ENCODE data around the gene ATG9B. TPM values are rescaled to one million over a fixed set of nuclear protein-coding genes. Genes with fewer than 3 reads are reported as not detected.
A peak's percentile ranks its signal among the peaks of the same experiment; 100 is the strongest.

Gene ATG9B
- total RNA-seq, 2 donors from 2014 or later, result not detected

DNA sequence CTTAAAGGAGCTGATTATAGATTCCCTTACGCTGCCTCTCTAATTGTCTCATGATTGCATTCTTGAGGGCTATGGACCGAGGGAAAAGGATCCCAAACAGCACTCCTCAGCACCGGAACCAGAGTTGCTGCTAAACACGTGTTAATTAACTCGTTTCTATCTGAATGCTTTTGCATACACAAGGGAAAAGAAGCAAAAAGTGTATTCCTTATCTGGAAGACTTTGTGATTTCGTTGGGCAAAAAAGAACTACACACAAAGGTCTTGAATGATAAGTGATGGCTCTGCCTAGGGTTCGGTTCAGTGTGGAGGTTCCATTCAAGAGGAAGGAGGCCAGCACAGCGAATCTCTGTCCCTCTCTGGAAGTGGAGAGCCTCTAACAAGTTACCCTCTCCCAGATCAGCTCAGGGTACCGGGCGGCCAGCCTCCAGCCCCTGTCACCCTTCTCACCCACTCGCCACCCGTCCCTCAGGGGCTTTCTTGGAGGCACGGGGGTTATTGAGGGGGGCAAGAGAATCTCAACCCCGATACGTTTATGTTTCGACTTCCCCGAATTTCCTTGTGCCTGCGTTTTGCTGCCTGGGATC is 34.6 kb upstream of the ATG9B start:
- H3K4me1 ChIP-seq, result peaks cover 56% of the 10 kb centered on the region
- H3K36me3 ChIP-seq (replicated peaks in 1 of 2; ENCODE audit: insufficient read depth in 1 of 2, low read depth in 2 of 2), result no peaks in the 10 kb centered on the region
- DNase-seq (peak in 1 of 4 donors; percentile 23), ATAC-seq (no peak)
- H3K27me3 ChIP-seq, result no peaks in the 10 kb centered on the region
- intact Hi-C loops (cut with DNase I), result no loop called here
- H3K9me3 ChIP-seq, result no peaks in the 10 kb centered on the region
- TF ChIP-seq CTCF (IDR thresholded peaks at IDR 0.05), result no peak
- no peak for TF ChIP-seq POLR2A (IDR thresholded peaks at IDR 0.05)
- no peak overlapping the region for H3K4me3 ChIP-seq
- peak overlapping the region; percentile 92 to 98 (median 96) for H3K27ac ChIP-seq
- 5 to 6% methylated on average over 7 to 18 of the region's 18 CpGs for WGBS, 2 donors

- WGBS, 2 donors, result 1 to 4% methylated on average over 5 to 46 of the region's 46 CpGs
- Histone ChIP-seq H3K9me3 (no peaks in the 10 kb centered on the region), H3K4me1 (peaks cover 49% of the 10 kb centered on the region), H3K36me3 (replicated peaks in 1 of 2; ENCODE audit: insufficient read depth in 1 of 2, low read depth in 2 of 2) (no peaks in the 10 kb centered on the region), H3K27me3 (no peaks in the 10 kb centered on the region), H3K4me3 (peak overlapping the region in 1 of 2 donors; percentile 57), H3K27ac (peak overlapping the region; percentile 92 to 98 (median 96))
- DNase-seq (peak; percentile 99 to 100 (median 99)), ATAC-seq (peak; percentile 83)
- intact Hi-C loops (cut with DNase I), result no loop called here
- peak in 1 of 7 experiments; percentile 7 for TF ChIP-seq CTCF (IDR thresholded peaks at IDR 0.05)
- TF ChIP-seq POLR2A (IDR thresholded peaks at IDR 0.05), result peak; percentile 43 to 87 (median 83)
These were observed 33.9 kb upstream of the ATG9B start for GRCh38 chr7:151057989-151058780.

GRCh38 chr7:151057506-151057988 is 33.3 kb upstream of the ATG9B start, which contains the start of gene CDK5:
Gene CDK5 (minus strand): TSS chr7:151057897. CDS start chr7:151057848, 49 bp downstream.
- 1 to 3% methylated on average over 14 to 30 of the region's 30 CpGs for WGBS, 2 donors
- intact Hi-C loops (cut with DNase I), result no loop called here
- no peak for TF ChIP-seq POLR2A (IDR thresholded peaks at IDR 0.05)
- no peak for TF ChIP-seq CTCF (IDR thresholded peaks at IDR 0.05)
- peak within 1 kb of the TSS; percentile 92 to 98 (median 96) for H3K27ac ChIP-seq
- peaks cover 46% of the 10 kb centered on the region for H3K4me1 ChIP-seq
- no peak for ATAC-seq
- H3K36me3 ChIP-seq (replicated peaks in 1 of 2; ENCODE audit: insufficient read depth in 1 of 2, low read depth in 2 of 2), result no peaks in the 10 kb centered on the region
- H3K4me3 ChIP-seq, result peak within 1 kb of the TSS; percentile 49 to 57
- DNase-seq, result peak in 1 of 4 donors; percentile 35
- H3K27me3 ChIP-seq, result no peaks in the 10 kb centered on the region
- H3K9me3 ChIP-seq, result no peaks in the 10 kb centered on the region

DNA sequence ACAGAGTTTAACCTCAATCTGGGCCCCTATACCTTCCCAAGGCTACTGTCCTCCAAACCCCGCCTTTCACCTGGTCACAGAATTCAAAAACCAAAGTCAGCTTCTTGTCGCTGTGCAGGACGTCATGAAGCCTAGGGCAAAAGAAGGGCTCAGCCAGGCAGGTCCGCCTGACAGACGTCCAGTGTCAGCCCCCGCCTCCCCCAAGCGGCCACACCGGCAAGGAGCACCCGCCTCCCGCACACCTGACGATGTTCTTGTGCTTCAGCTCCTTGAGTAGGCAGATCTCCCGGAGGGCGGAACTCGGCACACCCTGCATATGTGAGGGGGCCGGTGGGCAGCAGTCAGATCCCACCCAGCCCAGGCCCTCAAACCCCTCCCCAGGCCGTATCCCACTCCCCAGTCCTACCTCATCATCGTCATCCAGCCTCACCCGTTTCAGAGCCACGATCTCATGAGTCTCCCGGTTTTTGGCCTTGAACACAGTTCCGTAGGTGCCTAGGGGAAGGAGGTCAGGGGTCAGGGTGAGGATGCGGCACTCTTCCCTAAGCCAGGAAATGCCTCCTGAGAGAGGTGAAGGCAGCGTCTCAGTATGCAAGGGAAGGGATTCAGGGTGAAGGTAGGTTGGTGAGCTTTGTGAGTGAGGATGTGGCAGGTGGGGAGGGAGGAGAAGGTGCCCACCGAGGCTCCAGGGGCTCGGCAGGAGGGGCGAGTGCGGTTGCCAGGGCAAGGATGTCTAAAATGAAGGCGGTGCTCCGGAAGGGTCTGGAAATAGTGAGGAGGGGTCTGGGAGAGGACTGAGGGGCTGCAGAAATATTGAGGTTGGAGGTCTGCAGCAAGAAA is 32.6 kb upstream of the ATG9B start:
- H3K4me3 ChIP-seq, result peak overlapping the region; percentile 49 to 57
- H3K9me3 ChIP-seq, result no peaks in the 10 kb centered on the region
- 17 to 19% methylated on average over 25 to 29 of the region's 29 CpGs for WGBS, 2 donors
- ATAC-seq (no peak), DNase-seq (peak in 3 of 4 donors; percentile 37 to 49 (median 46))
- peaks cover 39% of the 10 kb centered on the region for H3K4me1 ChIP-seq
- no peak overlapping the region for H3K27ac ChIP-seq
- H3K36me3 ChIP-seq (replicated peaks in 1 of 2; ENCODE audit: insufficient read depth in 1 of 2, low read depth in 2 of 2), result no peaks in the 10 kb centered on the region
- intact Hi-C loops (cut with DNase I), result no loop called here
- TF ChIP-seq POLR2A (IDR thresholded peaks at IDR 0.05), result no peak
- TF ChIP-seq CTCF (IDR thresholded peaks at IDR 0.05), result peak in 1 of 7 experiments; percentile 11
- no peaks in the 10 kb centered on the region for H3K27me3 ChIP-seq

Measured in body of pancreas (tissue), 4 donors.